ENCODE results near the gene PDLIM4.

PDLIM4 gene

GRCh38 chr5:132213666-132214065, 43.8 kb upstream of the PDLIM4 start:
- H3K4me3 ChIP-seq (ENCODE audit: low read depth, low read length): no peak overlapping the region
- no peak for DNase-seq (ENCODE audit: low read depth)
- no peak for TF ChIP-seq CTCF (IDR thresholded peaks at IDR 0.05; ENCODE audit: insufficient read depth, low read depth, low read length, missing control alignments)

- no peak overlapping the region for H3K4me3 ChIP-seq (ENCODE audit: low read depth, low read length)
- no peak for TF ChIP-seq CTCF (IDR thresholded peaks at IDR 0.05; ENCODE audit: insufficient read depth, low read depth, low read length, missing control alignments)
- DNase-seq (ENCODE audit: low read depth): no peak
These were observed 43.0 kb upstream of the PDLIM4 start for GRCh38 chr5:132214491-132214890.

- no peak for DNase-seq (ENCODE audit: low read depth)
- no peak overlapping the region for H3K4me3 ChIP-seq (ENCODE audit: low read depth, low read length)
- no peak for TF ChIP-seq CTCF (IDR thresholded peaks at IDR 0.05; ENCODE audit: insufficient read depth, low read depth, low read length, missing control alignments)
These were observed 42.2 kb upstream of the PDLIM4 start for GRCh38 chr5:132215329-132215728.

GRCh38 chr5:132218321-132218720, 39.2 kb upstream of the PDLIM4 start:
- no peak for TF ChIP-seq CTCF (IDR thresholded peaks at IDR 0.05; ENCODE audit: insufficient read depth, low read depth, low read length, missing control alignments)
- no peak overlapping the region for H3K4me3 ChIP-seq (ENCODE audit: low read depth, low read length)
- no peak for DNase-seq (ENCODE audit: low read depth)

GRCh38 chr5:132219289-132219970, 38.1 kb upstream of the PDLIM4 start:
- H3K4me3 ChIP-seq (ENCODE audit: low read depth, low read length): no peak overlapping the region
- no peak for TF ChIP-seq CTCF (IDR thresholded peaks at IDR 0.05; ENCODE audit: insufficient read depth, low read depth, low read length, missing control alignments)
- no peak for DNase-seq (ENCODE audit: low read depth)

GRCh38 chr5:132219981-132220380, 37.5 kb upstream of the PDLIM4 start:
- DNase-seq (ENCODE audit: low read depth): no peak
- no peak for TF ChIP-seq CTCF (IDR thresholded peaks at IDR 0.05; ENCODE audit: insufficient read depth, low read depth, low read length, missing control alignments)
- no peak overlapping the region for H3K4me3 ChIP-seq (ENCODE audit: low read depth, low read length)

- H3K4me3 ChIP-seq (ENCODE audit: low read depth, low read length): no peak overlapping the region
- TF ChIP-seq CTCF (IDR thresholded peaks at IDR 0.05; ENCODE audit: insufficient read depth, low read depth, low read length, missing control alignments): no peak
- DNase-seq (ENCODE audit: low read depth): no peak
These were observed 37.0 kb upstream of the PDLIM4 start for GRCh38 chr5:132220491-132220890.

Data from GM12865 (cell line).